Thoracic aorta (tissue), 2 donors: ENCODE results near the gene BEST3. TPM values are rescaled to one million over a fixed set of nuclear protein-coding genes. Genes with fewer than 3 reads are reported as not detected.

Experiments
- ATAC-seq: fragments of 150-250 bp; one replicate; pipeline ENCODE4 v1.8.0; 2017; ENCODE audit warnings: low read depth; ENCODE audit not compliant: insufficient number of reproducible peaks, low FRiP score
- DNase-seq: peaks from one replicate; pipeline ENCODE4 v3.0.0-alpha.2; 2020; ENCODE audit warnings: low spot score
- H3K27ac ChIP-seq, 2 donors: fragments of 200-600 bp; sonication (generic); 1 replicate in 1 of 2; 2 replicates in 1 of 2; pipeline ENCODE4 v1.5.1; 2016; ENCODE audit warnings: mild to moderate bottlenecking in 2 of 2, moderate library complexity in 2 of 2
- H3K27me3 ChIP-seq: fragments of 200-600 bp; sonication (generic); replicated peaks from 2 replicates; pipeline ENCODE4 v1.6.0; 2016; ENCODE audit warnings: mild to moderate bottlenecking; ENCODE audit not compliant: insufficient read depth
- H3K36me3 ChIP-seq: fragments of 200-600 bp; sonication (generic); one replicate; pipeline ENCODE4 v1.5.1; 2016
- H3K4me1 ChIP-seq, 2 donors: fragments of 200-600 bp; sonication (generic); 1 replicate in 1 of 2; 2 replicates in 1 of 2; pipeline versions ENCODE4 v1.5.1 to v1.6.0; 2016; ENCODE audit warnings: low read depth in 2 of 2, mild to moderate bottlenecking in 1 of 2; ENCODE audit not compliant: control insufficient read depth in 1 of 2
- H3K4me3 ChIP-seq: fragments of 200-600 bp; sonication (generic); 2 replicates; pipeline ENCODE4 v1.5.1; 2016; ENCODE audit warnings: mild to moderate bottlenecking
- H3K9me3 ChIP-seq: fragments of 200-600 bp; sonication (generic); 2 replicates; pipeline ENCODE4 v1.5.1; 2016
- CTCF ChIP-seq: fragments of 200-600 bp; sonication (generic); IDR thresholded peaks from one replicate; pipeline ENCODE4 v1.5.1; 2019; ENCODE audit warnings: antibody characterized with exemption
- total RNA-seq, 2 donors: library from RNA; depleted of rRNA; stranded (reverse); fragments of >200 nt; gene quantifications; one replicate each; pipeline versions ENCODE4 v1.1.0 to v1.2.3, GENCODE V29; 2016

BEST3 gene
- total RNA-seq, 2 donors from 2014 or later: not detected

- H3K4me1 ChIP-seq: no peaks in the 10 kb centered on the region
- H3K4me3 ChIP-seq: no peak overlapping the region
- ATAC-seq (no peak), DNase-seq (no peak)
- no peaks in the 10 kb centered on the region for H3K27me3 ChIP-seq
- no peaks in the 10 kb centered on the region for H3K9me3 ChIP-seq
- no peaks in the 10 kb centered on the region for H3K36me3 ChIP-seq
- no peak for TF ChIP-seq CTCF
- no peak overlapping the region for H3K27ac ChIP-seq
These were observed 34.5 kb upstream of the BEST3 start for GRCh38 chr12:69733638-69734037.

GRCh38 chr12:69732088-69732487 is 33.0 kb upstream of the BEST3 start:
- Histone ChIP-seq H3K27ac (no peak overlapping the region), H3K4me1 (no peaks in the 10 kb centered on the region), H3K4me3 (no peak overlapping the region), H3K9me3 (no peaks in the 10 kb centered on the region), H3K27me3 (no peaks in the 10 kb centered on the region), H3K36me3 (no peaks in the 10 kb centered on the region)
- ATAC-seq (no peak), DNase-seq (no peak)
- no peak for TF ChIP-seq CTCF

GRCh38 chr12:69726922-69727321 is 27.8 kb upstream of the BEST3 start:
- ATAC-seq (no peak), DNase-seq (no peak)
- H3K36me3 ChIP-seq: no peaks in the 10 kb centered on the region
- H3K4me1 ChIP-seq: no peaks in the 10 kb centered on the region
- H3K9me3 ChIP-seq: no peaks in the 10 kb centered on the region
- no peaks in the 10 kb centered on the region for H3K27me3 ChIP-seq
- H3K27ac ChIP-seq: no peak overlapping the region
- TF ChIP-seq CTCF: no peak
- no peak overlapping the region for H3K4me3 ChIP-seq

GRCh38 chr12:69720750-69721149 is 21.6 kb upstream of the BEST3 start:
- no peak for DNase-seq
- Histone ChIP-seq H3K27ac (no peak overlapping the region), H3K27me3 (no peaks in the 10 kb centered on the region), H3K9me3 (no peaks in the 10 kb centered on the region), H3K4me1 (no peaks in the 10 kb centered on the region), H3K36me3 (no peaks in the 10 kb centered on the region), H3K4me3 (no peak overlapping the region)
- no peak for ATAC-seq
- TF ChIP-seq CTCF: no peak

GRCh38 chr12:69719336-69720316 is 20.5 kb upstream of the BEST3 start:
- Histone ChIP-seq H3K9me3 (no peaks in the 10 kb centered on the region), H3K27ac (no peak overlapping the region), H3K4me3 (no peak overlapping the region), H3K4me1 (no peaks in the 10 kb centered on the region), H3K27me3 (no peaks in the 10 kb centered on the region), H3K36me3 (no peaks in the 10 kb centered on the region)
- DNase-seq: no peak
- no peak for TF ChIP-seq CTCF
- ATAC-seq: no peak
